Measurements from ENCODE around the gene EEF1AKMT2. TPM values are rescaled to one million over a fixed set of nuclear protein-coding genes. Genes with fewer than 3 reads are reported as not detected.

Gene EEF1AKMT2
- total and polyA plus RNA-seq, 9 of the 15 experiments (the other 6 are each of a cell fraction or from before 2014, with no cell fraction given) = 9.3 to 34.3 (median 23.7) TPM

- peak in 1 of 2 experiments; percentile 27; a peak in 2 of 4 replicates for TF ChIP-seq SIN3A (IDR thresholded peaks at IDR 0.05; ENCODE audit: borderline replicate concordance in 2 of 2, control insufficient read depth in 1 of 2, low read depth in 2 of 2, low read length in 2 of 2)
- peak; percentile 7 to 18; a peak in 1 of 4 replicates for TF ChIP-seq RAD21 (CRISPR knock-in tag; conservative IDR thresholded peaks at IDR 0.05 in 1 of 2, IDR thresholded peaks at IDR 0.05 in 1 of 2)
- TF ChIP-seq ZKSCAN8 (CRISPR knock-in tag; IDR thresholded peaks at IDR 0.05) = 0 out of 2 replicates have a peak, but pooled peaks have one; percentile 5
- 0 out of 2 replicates have a peak, but pooled peaks have one; percentile 3 for TF ChIP-seq ZNF512 (tag; IDR thresholded peaks at IDR 0.05)
- TF ChIP-seq ZFP36 (IDR thresholded peaks at IDR 0.05; ENCODE audit: low read depth, low read length, partially characterized antibody) = no peak
These were observed 72.4 kb downstream of the EEF1AKMT2 start (continued) for GRCh38 chr10:124719213-124719851.
